ENCODE measurements around the gene KCTD1.

- TF ChIP-seq JUND (IDR thresholded peaks at IDR 0.05), result no peak
- no peak for TF ChIP-seq TCF12 (IDR thresholded peaks at IDR 0.05)
- no peak for TF ChIP-seq EZH2phosphoT487 (IDR thresholded peaks at IDR 0.05; ENCODE audit: borderline replicate concordance, low read depth)
- TF ChIP-seq FOXJ3 (CRISPR knock-in tag; IDR thresholded peaks at IDR 0.05), result no peak
- TF ChIP-seq MAX (IDR thresholded peaks at IDR 0.05; ENCODE audit: low read depth), result no peak
- no peak for TF ChIP-seq IRF3 (IDR thresholded peaks at IDR 0.05; ENCODE audit: low read depth, low read length)
- TF ChIP-seq CTCF (IDR thresholded peaks at IDR 0.05), result no peak
- TF ChIP-seq USF1 (IDR thresholded peaks at IDR 0.05; ENCODE audit: borderline replicate concordance, low read depth), result no peak
- no peak for TF ChIP-seq USF2 (IDR thresholded peaks at IDR 0.05; ENCODE audit: borderline replicate concordance, low read depth, low read length)
- no peak for TF ChIP-seq POLR2AphosphoS5 (IDR thresholded peaks at IDR 0.05; ENCODE audit: low read depth, low read length)
- TF ChIP-seq RAD21 (IDR thresholded peaks at IDR 0.05; ENCODE audit: low read length), result no peak
- no peak for TF ChIP-seq YY1 (IDR thresholded peaks at IDR 0.05; ENCODE audit: low read depth)
- no peak for TF ChIP-seq RXRA (IDR thresholded peaks at IDR 0.05; ENCODE audit: borderline replicate concordance, low read depth)
These were observed 9.8 kb downstream of the KCTD1 start for GRCh38 chr18:26538524-26538923.
